ENCODE results near the gene CDH7.

The CDH7 gene, protein sequence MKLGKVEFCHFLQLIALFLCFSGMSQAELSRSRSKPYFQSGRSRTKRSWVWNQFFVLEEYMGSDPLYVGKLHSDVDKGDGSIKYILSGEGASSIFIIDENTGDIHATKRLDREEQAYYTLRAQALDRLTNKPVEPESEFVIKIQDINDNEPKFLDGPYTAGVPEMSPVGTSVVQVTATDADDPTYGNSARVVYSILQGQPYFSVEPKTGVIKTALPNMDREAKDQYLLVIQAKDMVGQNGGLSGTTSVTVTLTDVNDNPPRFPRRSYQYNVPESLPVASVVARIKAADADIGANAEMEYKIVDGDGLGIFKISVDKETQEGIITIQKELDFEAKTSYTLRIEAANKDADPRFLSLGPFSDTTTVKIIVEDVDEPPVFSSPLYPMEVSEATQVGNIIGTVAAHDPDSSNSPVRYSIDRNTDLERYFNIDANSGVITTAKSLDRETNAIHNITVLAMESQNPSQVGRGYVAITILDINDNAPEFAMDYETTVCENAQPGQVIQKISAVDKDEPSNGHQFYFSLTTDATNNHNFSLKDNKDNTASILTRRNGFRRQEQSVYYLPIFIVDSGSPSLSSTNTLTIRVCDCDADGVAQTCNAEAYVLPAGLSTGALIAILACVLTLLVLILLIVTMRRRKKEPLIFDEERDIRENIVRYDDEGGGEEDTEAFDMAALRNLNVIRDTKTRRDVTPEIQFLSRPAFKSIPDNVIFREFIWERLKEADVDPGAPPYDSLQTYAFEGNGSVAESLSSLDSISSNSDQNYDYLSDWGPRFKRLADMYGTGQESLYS

DNA sequence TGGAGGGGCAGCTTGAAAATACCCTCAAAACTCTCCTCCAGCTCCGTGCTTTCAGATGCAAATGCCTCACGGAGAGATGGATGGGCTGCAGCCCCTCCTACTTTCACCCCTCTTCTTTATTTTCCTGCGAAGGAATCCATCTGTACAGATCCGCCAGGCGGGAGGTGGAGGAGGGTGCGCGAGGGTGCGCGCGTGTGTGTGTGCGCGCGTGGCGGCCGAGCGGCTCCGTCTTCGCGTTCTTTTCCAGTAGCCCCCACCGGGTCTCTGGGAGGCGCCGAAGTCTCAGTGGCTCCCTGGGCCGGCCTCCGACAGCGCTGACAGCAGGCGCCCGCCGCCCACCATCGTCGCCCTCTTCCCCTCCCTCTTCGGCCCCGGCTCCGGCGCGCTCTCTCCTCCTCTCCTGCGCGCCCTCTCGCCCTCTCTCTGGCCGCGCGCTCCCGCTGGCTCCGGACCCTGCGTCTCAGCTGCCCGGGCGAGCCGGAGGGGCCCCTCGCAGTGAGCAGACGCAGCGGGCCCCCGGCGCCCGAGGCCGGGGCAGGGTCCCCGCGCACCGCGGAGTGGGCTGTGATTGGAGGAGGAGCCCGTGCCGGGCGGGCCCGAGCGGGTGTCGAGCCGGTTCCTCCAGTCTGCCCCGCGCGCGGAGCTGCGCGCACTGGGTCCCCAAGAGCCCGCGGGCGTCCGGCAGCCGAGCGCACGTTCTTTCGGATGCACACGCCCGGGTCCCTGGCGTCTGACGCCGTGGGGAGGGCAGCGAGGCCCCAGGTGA is at the start of gene CDH7:
Gene CDH7, plus strand, starts transcription at position 624 of the 766 bp plus-strand sequence. CDS start 11,831 bp downstream, outside the sequence.
- DNase-seq (ENCODE audit: low read depth in 2 of 2), result no peak

DNA sequence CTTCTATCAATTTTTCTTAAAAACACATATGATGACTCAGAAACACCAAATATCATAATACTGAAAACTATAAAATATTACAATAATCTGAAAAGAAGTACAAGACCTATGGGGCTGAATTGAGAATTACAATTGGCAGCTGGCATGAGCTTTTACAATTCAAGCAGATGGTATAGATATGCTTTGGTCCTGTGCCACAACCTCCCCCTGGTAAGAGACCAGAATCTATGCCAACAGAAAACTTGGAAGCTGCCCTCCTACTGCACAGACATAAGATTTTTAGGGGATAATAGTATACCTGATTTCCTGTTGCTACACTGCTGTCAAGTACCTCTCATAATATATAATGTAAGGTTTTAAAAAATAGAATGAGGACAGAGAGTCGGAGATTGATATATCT is 46.8 kb upstream of the CDH7 start:
- no peak for DNase-seq (ENCODE audit: low read depth in 2 of 2)

DNA sequence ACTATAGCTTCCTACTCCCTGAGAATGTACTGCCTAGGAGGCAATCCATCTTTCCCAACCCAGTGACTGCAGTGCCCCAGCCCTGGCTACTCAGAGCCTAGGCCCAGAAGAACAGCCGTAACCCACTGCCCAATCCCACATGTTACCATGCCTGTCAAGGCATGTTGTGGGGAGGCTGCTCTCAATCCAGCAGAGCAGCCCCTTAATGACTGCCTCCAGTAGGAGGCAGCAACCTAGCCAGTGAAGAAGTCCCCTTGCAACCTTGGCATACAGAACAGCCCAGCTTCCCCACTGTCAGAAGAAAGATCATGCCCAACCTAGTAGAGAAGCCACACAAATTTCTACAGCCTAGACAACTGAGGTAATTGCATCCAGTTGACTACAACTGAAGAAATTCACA is 44.2 kb upstream of the CDH7 start:
- DNase-seq (ENCODE audit: low read depth in 2 of 2), result no peak

DNA sequence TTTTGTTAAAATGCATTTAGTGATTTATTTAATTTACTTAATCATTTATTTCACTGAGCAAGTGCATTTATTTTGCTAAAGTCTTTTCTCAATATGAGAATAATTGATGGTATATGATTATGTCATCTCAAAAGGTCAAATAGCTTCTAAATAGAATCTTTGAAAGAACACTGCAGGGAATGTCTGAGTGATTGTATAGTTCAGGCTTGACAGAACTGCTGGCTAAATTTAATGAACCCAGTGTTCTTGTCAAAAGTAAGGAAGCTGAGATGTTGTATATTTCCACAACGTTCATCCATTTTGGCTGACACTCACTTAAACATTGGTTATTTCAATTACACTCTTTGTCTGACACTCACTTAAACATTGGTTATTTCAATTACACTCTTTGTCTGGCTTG is 39.3 kb upstream of the CDH7 start:
- DNase-seq (ENCODE audit: low read depth in 2 of 2), result no peak

DNA sequence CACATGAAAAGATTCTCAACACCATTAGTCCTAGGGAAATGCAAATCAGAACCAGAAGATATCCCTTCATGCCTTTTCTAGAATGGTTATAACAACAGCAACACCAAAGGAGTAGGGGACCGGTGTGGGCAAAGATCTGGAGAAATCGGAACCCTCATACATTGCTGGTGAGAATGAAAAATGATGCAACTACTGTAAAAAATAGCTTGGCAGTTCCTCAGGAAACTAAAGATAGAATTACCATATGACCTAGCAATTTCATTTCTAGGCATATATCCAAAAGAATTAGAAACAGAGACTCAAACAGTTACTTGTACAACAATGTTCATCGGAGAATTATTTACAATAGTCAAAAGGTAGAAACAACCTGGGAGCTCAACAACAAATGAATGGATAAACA is 29.2 kb upstream of the CDH7 start:
- no peak for DNase-seq (ENCODE audit: low read depth in 2 of 2)

DNA sequence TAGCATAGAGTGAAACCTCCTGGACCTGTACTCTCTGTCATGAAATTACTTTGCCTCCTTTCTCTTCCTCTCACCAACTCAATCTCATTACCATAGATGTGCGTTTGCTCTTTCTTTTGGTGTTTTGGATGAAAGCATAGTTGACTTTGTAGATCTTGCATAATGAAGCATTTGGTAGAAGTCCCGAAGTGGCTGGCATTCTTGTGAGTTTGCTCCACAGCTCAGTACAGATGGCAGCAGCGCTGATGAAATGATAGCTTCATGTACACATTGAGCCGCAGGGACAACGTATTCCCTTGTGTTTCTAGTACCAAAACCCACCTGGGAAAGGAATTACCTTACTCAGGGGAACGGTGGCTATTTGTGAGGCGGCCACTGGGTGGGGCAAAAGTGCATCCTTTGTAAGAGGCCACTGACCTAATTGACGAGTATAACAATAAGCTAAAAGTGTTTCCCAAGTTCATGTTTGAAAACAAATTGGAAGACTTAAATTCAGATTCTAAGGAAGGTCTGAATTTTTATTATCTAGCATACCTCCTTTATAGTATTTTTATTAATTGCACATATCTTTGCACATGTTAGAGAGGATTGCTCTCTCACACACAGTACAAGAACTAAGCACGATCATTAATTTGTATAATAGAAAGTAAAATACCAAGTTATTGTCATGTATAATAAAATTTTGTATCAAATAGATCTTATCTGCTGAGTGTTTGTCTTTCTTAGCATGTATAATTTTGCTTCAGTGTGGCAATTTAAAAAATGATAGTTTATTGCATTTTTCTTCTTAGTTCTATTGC is 25.4 kb upstream of the CDH7 start:
- DNase-seq (ENCODE audit: low read depth in 2 of 2), result no peak

DNA sequence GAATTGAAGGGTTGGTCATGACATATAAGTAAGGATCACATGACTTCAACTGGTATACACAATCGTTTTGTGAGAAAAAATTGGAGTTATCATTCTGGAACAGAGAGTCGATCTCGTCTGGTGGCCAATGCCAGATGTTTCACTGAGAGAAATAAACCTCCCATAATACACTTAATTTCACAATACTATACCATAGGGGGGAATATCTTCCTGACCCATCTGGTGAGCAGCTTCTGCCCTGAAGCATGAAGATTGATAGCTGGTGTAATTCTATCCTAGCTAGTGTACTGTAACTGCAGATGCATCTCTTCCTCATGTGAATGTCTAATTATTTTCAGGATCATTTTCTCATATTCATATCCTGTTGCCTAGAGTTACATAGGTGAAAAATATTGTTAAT is 15.7 kb upstream of the CDH7 start:
- no peak for DNase-seq (ENCODE audit: low read depth in 2 of 2)

DNA sequence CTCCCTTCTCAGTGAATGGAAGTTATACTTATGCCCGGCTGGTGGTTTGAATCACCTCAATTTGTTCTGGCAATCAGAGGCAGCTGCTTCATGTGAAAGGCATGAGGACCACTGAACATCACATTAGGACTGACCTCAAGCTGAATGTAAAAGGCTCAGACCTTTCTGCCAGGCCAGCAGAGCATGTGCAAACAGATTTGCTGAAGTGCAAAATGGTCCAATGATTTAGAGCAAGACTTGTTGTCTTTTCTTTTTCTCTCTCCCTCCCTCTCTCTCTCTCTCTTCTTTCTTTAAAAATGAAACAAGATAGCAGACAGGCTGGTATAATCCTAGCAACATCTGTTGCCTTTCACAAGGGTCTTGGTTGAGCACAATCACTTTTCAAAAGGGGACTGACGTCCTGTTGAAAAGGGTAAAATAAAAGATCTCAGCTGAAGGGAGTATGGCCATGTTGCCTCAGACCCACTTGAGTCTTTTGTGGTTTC is 13.3 kb upstream of the CDH7 start:
- DNase-seq (ENCODE audit: low read depth in 2 of 2), result no peak

DNA sequence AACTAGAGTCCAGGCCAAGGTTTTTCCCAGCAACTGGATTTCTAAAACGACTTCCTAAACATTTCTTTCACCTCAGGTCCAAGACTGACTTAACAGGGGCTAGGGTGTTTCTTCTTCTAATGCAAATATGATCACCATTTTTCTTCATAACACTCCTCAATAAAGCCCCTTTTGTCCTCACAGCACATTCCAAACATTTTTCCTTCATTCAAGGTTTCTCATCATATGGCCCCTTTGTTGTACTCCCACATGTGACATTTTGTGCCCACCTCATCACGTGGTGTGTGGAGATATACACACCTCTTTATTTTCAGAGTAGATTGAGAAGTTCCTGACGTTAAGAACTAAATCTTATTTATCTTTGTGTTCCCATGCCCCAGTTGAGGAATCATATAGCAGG is 3.9 kb upstream of the CDH7 start:
- DNase-seq (ENCODE audit: low read depth in 2 of 2), result no peak

DNA sequence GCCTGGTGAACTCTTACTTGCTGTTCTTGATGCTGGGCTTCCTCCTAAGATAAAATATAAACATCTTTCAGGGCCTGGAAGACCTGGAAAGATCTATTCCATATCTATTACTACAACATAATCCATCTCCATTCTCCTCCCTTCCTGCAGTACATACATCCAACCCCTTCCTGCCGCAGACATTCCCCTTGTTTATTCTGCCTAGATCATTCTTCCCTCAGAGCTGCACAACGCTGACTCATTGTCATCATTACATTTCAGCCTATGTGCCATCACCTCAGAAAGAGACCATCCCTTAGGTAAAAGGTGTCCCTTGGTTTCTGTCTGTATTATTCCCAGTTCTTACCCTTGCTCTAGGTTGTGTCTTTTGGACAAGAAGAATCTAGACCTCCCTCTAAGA is 2.5 kb upstream of the CDH7 start:
- no peak for DNase-seq (ENCODE audit: low read depth in 2 of 2)

DNA sequence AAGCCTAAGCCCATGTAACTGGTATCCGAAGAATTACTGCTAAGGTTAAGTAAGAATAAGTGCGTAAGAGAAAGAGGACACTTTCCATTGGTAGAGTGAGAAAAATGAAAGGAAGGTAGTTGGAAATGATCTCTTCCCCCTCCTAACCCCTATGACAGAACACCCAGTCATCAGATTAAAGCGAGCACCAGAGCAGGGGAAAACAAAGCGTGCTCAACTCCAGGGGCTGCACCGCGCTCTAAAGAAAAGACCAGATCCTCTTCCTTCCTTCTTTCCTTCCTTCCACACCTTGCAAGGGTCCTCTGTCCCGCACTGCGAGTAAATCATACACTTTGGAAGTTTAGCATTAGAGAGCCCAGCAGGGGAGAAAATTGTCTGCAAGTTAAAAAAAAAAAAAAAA is 971 bp upstream of the CDH7 start:
- no peak for DNase-seq (ENCODE audit: low read depth in 2 of 2)

DNA sequence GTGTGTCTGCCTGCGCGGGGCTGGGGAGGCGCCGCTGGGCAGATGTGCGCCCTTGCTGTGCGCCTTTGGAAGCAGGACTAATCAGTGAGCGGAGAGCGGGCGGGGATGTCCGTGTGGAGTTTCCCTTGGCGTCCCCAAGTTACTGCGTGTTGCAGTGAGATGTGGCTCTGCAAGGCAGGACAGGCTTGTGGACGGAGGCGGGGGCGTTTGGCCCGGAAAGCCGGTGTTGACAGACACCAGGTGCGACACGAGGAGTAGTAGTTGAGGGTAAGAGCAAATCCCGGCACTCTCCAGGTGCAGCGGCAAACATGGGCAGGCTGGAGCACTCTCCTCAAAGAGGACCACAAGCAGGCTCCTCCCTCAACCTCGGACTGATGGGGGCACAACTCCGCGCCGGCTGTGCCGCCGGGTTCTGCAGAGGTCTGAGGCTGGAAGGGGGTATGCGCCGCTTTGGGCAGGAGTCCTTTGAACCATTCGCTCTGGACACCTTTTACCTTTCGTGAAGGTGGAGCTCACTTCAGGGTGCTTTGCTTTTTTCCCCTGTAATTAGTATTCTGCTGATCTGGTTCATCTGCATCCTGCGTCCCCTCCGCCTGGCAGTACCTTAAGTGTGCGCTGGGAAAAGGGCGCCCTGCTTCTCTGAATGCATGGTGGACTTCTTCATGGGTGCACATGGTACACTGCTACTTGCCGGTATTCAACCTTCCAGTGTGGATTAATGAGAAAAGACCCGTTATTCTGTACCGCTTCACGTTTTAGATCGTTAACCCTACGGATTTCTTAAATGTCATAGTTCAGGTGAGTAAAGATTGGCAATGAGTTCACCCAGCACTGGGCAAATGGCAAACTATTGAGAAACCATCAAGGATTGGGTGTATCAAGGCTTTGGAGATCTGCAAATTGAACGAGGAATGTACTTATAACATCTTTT is 608 bp downstream of the CDH7 start:
- DNase-seq (ENCODE audit: low read depth in 2 of 2), result no peak

DNA sequence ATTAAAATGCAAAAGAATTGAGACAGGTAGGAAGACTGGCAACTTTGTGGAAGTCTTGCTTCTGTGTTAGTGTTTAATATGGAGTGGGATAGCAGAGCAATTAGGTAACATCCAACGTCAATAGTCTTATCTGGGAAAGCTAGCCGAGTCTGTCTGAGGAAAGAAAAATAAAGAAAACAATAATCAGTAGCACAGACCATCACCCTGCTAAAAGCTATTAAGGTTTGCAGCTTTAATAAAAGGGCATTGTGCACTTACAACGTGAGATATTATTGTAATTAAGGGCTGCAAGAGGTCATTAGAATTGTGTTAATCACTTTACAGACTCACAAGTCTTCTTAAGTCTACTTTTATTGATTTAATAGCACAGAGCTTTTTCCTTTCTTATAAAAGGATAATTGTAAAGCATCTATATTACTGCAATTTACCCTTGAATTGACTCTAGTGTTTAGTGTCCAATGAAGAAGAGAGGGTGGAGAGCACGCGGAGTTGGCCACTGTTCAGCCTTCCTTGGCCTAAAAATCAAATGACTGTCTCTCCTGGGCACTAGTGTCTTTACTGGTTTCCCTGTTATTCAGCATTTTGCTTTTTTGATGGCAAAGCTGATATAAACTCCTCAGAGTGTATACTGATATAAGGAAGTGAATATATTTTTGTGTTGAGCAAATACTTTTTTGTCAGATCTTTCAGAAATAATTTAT is 2.0 kb downstream of the CDH7 start:
- DNase-seq (ENCODE audit: low read depth in 2 of 2), result no peak

DNA sequence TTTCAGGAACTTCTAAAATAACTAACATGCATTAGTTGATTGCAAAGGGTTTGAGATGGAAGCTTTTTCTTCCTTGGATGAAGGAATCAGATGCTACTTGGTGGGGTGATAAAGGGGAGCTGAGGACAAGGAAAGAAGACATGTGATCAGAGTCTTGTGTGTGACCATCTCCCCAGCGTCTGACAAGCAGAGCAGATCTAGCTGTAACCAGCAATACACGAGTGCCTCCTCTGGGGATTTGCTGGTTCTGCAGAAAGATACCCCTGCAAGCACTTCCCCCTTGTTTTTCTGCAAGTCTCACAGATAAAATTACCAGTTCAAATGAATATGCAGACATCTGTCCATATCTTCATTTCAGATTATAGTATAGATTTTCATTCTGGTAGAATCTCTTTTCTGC is 2.7 kb downstream of the CDH7 start:
- no peak for DNase-seq (ENCODE audit: low read depth in 2 of 2)

DNA sequence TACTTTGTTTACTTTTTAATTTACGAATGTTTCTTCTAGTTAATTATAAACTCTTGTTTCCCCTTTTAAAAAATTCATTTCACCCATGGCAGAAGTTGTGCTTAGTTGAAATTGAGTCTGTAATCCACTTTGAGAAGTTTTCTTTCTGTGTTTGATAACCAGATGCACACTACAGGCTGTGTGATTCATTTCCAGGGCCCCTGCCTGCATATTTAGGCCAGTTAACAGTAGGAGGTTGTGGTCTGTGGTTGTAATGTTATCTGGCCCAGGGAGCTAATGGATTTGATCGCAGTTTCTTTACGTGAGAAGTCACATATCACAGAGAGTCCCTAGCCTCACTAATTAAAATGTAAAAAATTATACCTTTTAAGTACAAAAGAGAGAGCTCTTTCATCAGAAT is 3.3 kb downstream of the CDH7 start:
- DNase-seq (ENCODE audit: low read depth in 2 of 2), result no peak

DNA sequence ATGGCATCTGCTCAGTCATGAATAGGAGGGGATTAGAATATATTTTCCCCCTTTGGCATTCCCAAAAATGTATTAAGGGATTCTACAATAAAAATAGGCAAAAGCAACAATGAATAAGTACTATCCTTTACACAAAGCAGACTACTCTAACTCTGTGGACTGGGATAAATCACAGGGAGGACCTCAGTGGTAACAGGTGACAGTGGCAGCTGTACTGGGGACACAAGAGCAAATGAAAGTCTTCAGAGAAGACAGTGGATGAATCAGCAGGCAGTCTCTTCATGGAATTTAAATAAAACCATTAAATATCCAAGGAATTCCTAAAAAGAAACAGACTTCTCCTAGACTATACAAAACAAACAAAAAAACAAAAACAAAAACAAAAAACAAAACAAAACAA is 4.8 kb downstream of the CDH7 start:
- DNase-seq (ENCODE audit: low read depth in 2 of 2), result no peak

DNA sequence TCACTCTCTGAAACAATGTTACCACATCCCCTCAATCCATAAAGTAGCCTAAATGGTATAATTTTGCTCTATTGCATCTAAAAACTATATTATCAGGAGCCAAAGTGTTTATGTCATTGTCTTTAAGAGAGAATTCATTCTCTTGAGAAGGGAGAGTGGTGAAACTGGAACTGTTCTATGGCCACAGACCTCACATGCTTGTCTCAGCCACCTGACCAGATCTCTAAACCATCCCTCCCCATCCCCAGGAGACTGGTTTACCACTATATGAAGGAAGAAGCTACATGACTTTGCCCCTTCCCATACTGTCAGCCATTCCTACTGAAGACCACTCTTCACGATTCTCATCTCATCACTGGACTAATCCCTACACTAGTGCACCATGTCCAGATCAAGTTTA is 9.6 kb downstream of the CDH7 start:
- DNase-seq (ENCODE audit: low read depth in 2 of 2), result no peak

DNA sequence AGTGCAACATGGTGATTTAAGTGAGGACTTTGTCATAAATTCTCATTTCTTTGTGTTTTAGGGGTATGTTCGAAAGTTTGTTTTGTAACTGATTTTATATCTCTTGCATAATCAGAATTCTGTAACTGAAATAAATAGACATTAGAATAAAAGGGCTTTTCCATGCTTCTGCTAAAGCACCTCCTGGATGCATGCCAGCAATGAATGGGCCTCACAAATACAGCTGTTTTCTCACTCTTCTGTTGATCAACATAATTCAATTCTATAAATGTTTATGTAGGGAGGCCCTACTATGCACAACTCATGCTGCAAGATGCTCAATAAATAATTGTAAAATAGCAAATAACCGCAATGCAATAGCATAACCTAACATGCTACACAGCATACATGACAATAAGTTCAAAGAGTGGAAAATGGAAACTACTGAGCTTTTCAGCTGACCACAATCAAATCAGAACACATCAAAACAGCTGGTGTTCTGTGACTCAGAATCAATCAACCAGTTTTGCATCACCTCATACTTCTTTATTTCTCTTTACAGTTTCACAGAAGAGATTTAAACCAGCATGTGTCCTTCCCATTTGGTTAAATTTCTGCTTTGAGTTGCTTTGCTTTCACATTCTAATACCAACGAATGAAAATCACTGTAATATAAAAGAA is 11.0 kb downstream of the CDH7 start:
- no peak for DNase-seq (ENCODE audit: low read depth in 2 of 2)

DNA sequence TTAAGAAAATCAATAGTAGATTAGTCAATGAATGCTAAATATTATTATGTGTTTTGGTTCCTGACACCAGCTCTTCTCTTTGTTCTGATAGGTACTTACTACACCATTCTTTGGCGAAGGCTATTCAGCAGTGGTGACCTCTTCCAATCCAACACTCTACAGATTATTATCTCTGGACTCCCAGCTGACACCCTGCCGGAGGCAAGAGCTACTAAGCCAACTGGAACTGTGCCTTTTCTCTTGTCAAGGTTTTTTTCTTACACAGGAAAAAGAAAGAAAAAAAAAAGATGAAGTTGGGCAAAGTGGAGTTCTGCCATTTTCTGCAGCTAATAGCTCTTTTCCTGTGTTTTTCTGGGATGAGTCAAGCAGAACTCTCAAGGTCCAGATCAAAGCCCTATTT is 11.7 kb downstream of the CDH7 start:
- DNase-seq (ENCODE audit: low read depth in 2 of 2), result no peak
